Caco-2 (cell line): ENCODE data around the gene MPST. TPM values are rescaled to one million over a fixed set of nuclear protein-coding genes. Genes with fewer than 3 reads are reported as not detected.

ENCODE experiments used
- BruUV-seq: library from RNA; stranded (reverse); fragments of 400-500 nt; replicated peaks from 2 replicates; lab custom pipeline; 2021; lab: Mats Ljungman, UMichigan
- CTCF ChIA-PET: fragments of 300-600 bp; sonication (Branson Sonifier 250); formaldehyde crosslinking; loops from one replicate; lab custom pipeline; 2022; ENCODE audit warnings: antibody characterized with exemption; lab: Charles Lee
- POLR2A ChIA-PET: fragments of 300-600 bp; sonication (Branson Sonifier 250); formaldehyde crosslinking; loops from one replicate; lab custom pipeline; 2022; ENCODE audit warnings: antibody characterized with exemption; lab: Charles Lee
- DNase-seq, 2 experiments: peaks; one replicate each; pipeline versions ENCODE4 v3.0.0 to v3.0.0-alpha.2; 2020 to 2022
- H3K27me3 ChIP-seq: replicated peaks from 2 replicates; pipeline ENCODE4 v1.6.0; 2011; ENCODE audit warnings: low read length; ENCODE audit not compliant: control insufficient read depth, insufficient read depth
- H3K36me3 ChIP-seq: 2 replicates; pipeline ENCODE4 v1.5.1; 2011; ENCODE audit warnings: low read length; ENCODE audit not compliant: control insufficient read depth, insufficient read depth
- H3K4me1 ChIP-seq: fragments of 250-450 bp; sonication (Bioruptor Pico); 2 replicates; pipeline ENCODE4 v1.5.1; 2020; ENCODE audit warnings: mild to moderate bottlenecking
- H3K4me3 ChIP-seq: 2 replicates; pipeline ENCODE4 v1.5.1; 2011; ENCODE audit warnings: low read depth, mild to moderate bottlenecking, control low read depth, low read length
- H3K9me3 ChIP-seq: fragments of 250-450 bp; sonication (Bioruptor Pico); 2 replicates; pipeline ENCODE4 v1.5.1; 2020; ENCODE audit warnings: mild to moderate bottlenecking, moderate library complexity
- H3K27ac Mint-ChIP-seq: one replicate; pipeline ENCODE4 v1.8.0; 2022; ENCODE audit warnings: mixed read lengths; ENCODE audit not compliant: unreplicated experiment
- H3K27me3 Mint-ChIP-seq: one replicate; pipeline ENCODE4 v1.8.0; 2022; ENCODE audit warnings: mixed read lengths; ENCODE audit not compliant: insufficient read depth, unreplicated experiment
- H3K36me3 Mint-ChIP-seq: one replicate; pipeline ENCODE4 v1.8.0; 2022; ENCODE audit warnings: mild to moderate bottlenecking, mixed read lengths; ENCODE audit not compliant: insufficient read depth, unreplicated experiment
- H3K4me1 Mint-ChIP-seq: one replicate; pipeline ENCODE4 v1.8.0; 2022; ENCODE audit warnings: low read depth, mixed read lengths; ENCODE audit not compliant: unreplicated experiment
- H3K4me3 Mint-ChIP-seq: one replicate; pipeline ENCODE4 v1.8.0; 2022; ENCODE audit warnings: mild to moderate bottlenecking, moderate library complexity, mixed read lengths; ENCODE audit not compliant: unreplicated experiment
- H3K9me3 Mint-ChIP-seq: one replicate; pipeline ENCODE4 v1.8.0; 2022; ENCODE audit warnings: mixed read lengths; ENCODE audit not compliant: unreplicated experiment
- intact Hi-C: fragments of 100-400 bp; cut with micrococcal nuclease; formaldehyde crosslinking; loops from one replicate; pipeline ENCODE4 v1.10.0; 2022; ENCODE audit not compliant: unreplicated experiment
- total RNA-seq: library from RNA; stranded (reverse); gene quantifications from 2 replicates; pipeline ENCODE4 v1.2.3, GENCODE V29; 2022
- TF ChIP-seq, protein P1 (sequence below), 2 experiments: fragments of 200-600 bp in 1 of 2; IDR thresholded peaks; 1 replicate in 1 of 2; 2 replicates in 1 of 2; pipeline versions ENCODE4 v1.5.1 to v1.8.0; 2011 to 2022; ENCODE audit warnings: antibody characterized with exemption in 1 of 2, control low read depth in 1 of 2, inconsistent platforms in 1 of 2, low read depth in 1 of 2, low read length in 1 of 2, mild to moderate bottlenecking in 1 of 2, moderate library complexity in 1 of 2; ENCODE audit not compliant: insufficient read depth in 1 of 2, severe bottlenecking in 1 of 2, unreplicated experiment in 1 of 2

Gene MPST
- total RNA-seq, 1 experiment from 2014 or later: 83.7 TPM

DNA sequence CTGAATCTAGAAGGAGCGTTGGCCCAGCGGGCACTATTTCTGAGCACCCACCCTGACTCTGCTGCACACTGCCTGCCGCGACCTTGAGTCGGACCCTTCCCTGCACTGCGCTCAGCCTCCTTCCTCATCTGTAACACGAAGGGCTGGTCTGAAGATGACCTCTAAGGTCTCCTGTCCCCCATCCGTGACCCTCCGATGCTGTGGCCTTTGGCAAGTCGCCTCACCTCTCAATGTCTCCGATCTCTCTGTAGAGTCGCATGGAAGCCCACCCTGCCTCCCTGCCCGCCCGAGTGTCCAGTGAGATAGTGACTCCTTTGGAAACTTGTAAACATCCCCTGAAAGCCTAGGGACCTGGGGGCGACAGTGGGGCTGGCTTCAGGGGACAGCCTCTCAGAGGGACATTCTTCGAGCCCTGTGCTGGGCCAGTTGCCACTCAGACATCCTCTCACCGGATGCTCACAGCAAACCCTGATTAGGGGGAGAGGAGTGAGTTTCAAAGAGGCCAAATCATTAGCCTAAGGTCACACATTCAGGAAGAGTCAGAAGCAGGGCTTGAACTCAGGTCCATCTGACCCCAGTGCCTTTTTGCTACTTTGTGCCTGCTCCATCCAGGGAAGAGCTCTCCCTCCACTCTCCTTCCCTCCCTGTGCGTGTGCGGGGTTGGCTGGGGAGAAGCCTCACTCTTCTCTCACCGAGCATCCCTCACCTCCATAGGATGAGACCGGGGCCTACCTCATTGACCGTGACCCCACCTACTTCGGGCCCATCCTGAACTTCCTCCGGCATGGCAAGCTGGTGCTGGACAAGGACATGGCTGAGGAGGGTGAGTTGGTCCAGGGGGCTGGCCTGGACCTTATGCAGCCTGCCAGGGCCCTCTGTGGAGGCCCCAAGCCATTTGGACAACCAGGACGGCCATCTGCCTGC, 33.1 kb downstream of the MPST start:
- no peaks in the 10 kb centered on the region for H3K4me1 Mint-ChIP-seq
- peaks cover 3% of the 10 kb centered on the region; the same call in 1 of the 2 replicates for H3K4me1 ChIP-seq
- CTCF ChIA-PET: interaction anchor here (0.7 to 1.9 kb wide), 3 partner anchors 14 to 34 kb away, joined by 3 to 6 read pairs (median 4); partner anchors contain the start of genes MPST and TST
- DNase-seq: no peak
- no peaks in the 10 kb centered on the region for H3K27me3 ChIP-seq
- intact Hi-C loops: no loop called here
- H3K9me3 Mint-ChIP-seq: no peaks in the 10 kb centered on the region
- H3K4me3 Mint-ChIP-seq: peak overlapping the region; percentile 72
- peak overlapping the region; percentile 56; the same call in 1 of the 2 replicates for H3K4me3 ChIP-seq
- H3K36me3 ChIP-seq: no peaks in the 10 kb centered on the region
- H3K27ac Mint-ChIP-seq: no peak overlapping the region
- H3K9me3 ChIP-seq: no peaks in the 10 kb centered on the region
- no peaks in the 10 kb centered on the region for H3K36me3 Mint-ChIP-seq
- POLR2A ChIA-PET: interaction anchor here (0.5 to 1.9 kb wide), 4 partner anchors 18 to 555 kb away, joined by 3 to 15 read pairs (median 5); no protein-coding TSS in a partner anchor
- no TSS peak for BruUV-seq
- no peaks in the 10 kb centered on the region for H3K27me3 Mint-ChIP-seq
- TF ChIP-seq, protein P1, sequence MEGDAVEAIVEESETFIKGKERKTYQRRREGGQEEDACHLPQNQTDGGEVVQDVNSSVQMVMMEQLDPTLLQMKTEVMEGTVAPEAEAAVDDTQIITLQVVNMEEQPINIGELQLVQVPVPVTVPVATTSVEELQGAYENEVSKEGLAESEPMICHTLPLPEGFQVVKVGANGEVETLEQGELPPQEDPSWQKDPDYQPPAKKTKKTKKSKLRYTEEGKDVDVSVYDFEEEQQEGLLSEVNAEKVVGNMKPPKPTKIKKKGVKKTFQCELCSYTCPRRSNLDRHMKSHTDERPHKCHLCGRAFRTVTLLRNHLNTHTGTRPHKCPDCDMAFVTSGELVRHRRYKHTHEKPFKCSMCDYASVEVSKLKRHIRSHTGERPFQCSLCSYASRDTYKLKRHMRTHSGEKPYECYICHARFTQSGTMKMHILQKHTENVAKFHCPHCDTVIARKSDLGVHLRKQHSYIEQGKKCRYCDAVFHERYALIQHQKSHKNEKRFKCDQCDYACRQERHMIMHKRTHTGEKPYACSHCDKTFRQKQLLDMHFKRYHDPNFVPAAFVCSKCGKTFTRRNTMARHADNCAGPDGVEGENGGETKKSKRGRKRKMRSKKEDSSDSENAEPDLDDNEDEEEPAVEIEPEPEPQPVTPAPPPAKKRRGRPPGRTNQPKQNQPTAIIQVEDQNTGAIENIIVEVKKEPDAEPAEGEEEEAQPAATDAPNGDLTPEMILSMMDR (IDR thresholded peaks at IDR 0.05; ENCODE audit: insufficient read depth in 1 of 2, low read depth in 1 of 2, low read length in 1 of 2, severe bottlenecking in 1 of 2, unreplicated experiment in 1 of 2): no peak

DNA sequence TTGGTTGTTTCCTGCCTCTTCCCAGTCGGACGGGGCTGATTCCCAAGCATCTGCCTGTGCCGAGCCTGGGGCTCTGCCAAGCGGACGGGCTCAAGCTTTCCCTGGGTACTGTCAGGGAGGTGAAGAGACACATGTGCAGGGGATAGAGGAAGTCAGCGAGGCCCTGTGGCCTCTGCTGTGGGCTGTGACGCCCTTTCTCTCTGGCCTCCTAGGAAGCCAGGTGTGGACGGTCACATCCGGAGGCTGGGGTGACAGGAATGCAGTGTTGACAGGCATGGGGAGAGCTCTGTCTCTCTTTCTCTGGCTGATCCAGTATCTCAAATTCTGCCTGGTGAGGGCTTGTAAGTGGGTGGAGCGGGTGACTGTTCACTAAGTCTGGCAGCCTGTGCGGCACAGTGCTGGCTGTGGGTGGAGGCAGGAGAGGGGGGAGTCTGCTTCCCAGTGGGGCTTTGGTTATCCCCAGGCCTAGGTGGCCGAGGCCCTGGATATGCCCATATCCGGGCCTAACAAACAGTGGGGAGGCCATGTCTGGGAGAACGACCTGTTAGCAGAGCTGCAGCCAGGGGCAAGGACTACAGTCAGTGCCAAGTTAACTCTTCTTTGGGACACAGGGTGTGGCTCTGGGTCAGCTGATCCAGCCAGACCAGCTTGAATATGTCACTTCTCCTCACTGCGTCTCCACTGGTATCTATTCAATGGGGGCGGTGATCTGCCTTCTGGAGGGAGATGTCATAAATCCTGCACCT, 33.9 kb downstream of the MPST start:
- Histone ChIP-seq H3K4me3 (no peak overlapping the region), H3K4me1 (peaks cover 3% of the 10 kb centered on the region; the same call in 1 of the 2 replicates), H3K36me3 (no peaks in the 10 kb centered on the region), H3K9me3 (no peaks in the 10 kb centered on the region), H3K27me3 (no peaks in the 10 kb centered on the region)
- Mint-ChIP-seq H3K27ac (no peak overlapping the region), H3K4me1 (no peaks in the 10 kb centered on the region), H3K36me3 (no peaks in the 10 kb centered on the region), H3K9me3 (no peaks in the 10 kb centered on the region), H3K4me3 (no peak overlapping the region), H3K27me3 (no peaks in the 10 kb centered on the region)
- TF ChIP-seq, protein P1 (IDR thresholded peaks at IDR 0.05; ENCODE audit: insufficient read depth in 1 of 2, low read depth in 1 of 2, low read length in 1 of 2, severe bottlenecking in 1 of 2, unreplicated experiment in 1 of 2): no peak
- ChIA-PET CTCF (no interaction called here), POLR2A (no interaction called here)
- BruUV-seq: no TSS peak
- intact Hi-C loops: no loop called here
- no peak for DNase-seq

DNA sequence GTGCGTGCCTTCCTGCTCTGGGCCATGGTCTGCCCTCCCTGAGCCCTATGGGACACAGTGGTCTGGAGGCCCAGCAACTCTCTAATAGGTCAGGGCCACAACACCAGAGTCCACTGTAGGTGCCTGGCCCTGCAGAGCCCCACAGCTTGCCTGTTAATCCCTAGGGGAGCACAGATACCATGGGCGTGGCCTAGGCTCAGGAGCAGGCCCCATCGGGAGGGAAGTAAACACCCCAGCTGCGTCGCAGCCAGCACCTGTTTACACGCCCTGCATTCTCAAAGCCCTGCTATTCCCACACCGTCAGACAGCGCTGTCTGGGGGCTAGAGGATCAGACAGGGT, 34.5 kb downstream of the MPST start:
- POLR2A ChIA-PET: no interaction called here
- no peaks in the 10 kb centered on the region for H3K27me3 ChIP-seq

More for the DNA sequence above, 34.5 kb downstream of the MPST start:
- H3K9me3 Mint-ChIP-seq: no peaks in the 10 kb centered on the region
- CTCF ChIA-PET: no interaction called here
- TF ChIP-seq, protein P1 (IDR thresholded peaks at IDR 0.05; ENCODE audit: insufficient read depth in 1 of 2, low read depth in 1 of 2, low read length in 1 of 2, severe bottlenecking in 1 of 2, unreplicated experiment in 1 of 2): no peak
- H3K27me3 Mint-ChIP-seq: no peaks in the 10 kb centered on the region
- Histone ChIP-seq H3K9me3 (no peaks in the 10 kb centered on the region), H3K36me3 (no peaks in the 10 kb centered on the region), H3K4me1 (peaks cover 3% of the 10 kb centered on the region; the same call in 1 of the 2 replicates), H3K4me3 (no peak overlapping the region)
- no peaks in the 10 kb centered on the region for H3K36me3 Mint-ChIP-seq
- no peak overlapping the region for H3K27ac Mint-ChIP-seq
- H3K4me1 Mint-ChIP-seq: no peaks in the 10 kb centered on the region
- BruUV-seq: no TSS peak
- intact Hi-C loops: no loop called here
- DNase-seq: no peak
- no peak overlapping the region for H3K4me3 Mint-ChIP-seq
